Activated T-cell treated with anti-CD3 and anti-CD28 coated beads, Interleukin-2, amount 50 U/mL, for 48 hours (primary cell): ENCODE results near the gene HLA-A.
"Not testable (repeated sequence)": the region's sequence is repeated elsewhere in the genome, so short reads cannot be mapped to it uniquely, and the experiment has no call there.

Experiments used
- DNase-seq, 2 experiments: peaks; one replicate each; pipeline ENCODE4 v3.0.0-alpha.2; 2020

HLA-A gene

GRCh38 chr6:29963697-29964096 is 21.4 kb downstream of the HLA-A start:
- DNase-seq, result not testable (repeated sequence)

GRCh38 chr6:29964518-29964886 is 22.2 kb downstream of the HLA-A start:
- no peak for DNase-seq

- DNase-seq, result peak; percentile 76 to 78
Measured at GRCh38 chr6:29964887-29965562, 22.7 kb downstream of the HLA-A start.

- no peak for DNase-seq
Measured at GRCh38 chr6:29965563-29965872, 23.2 kb downstream of the HLA-A start.

GRCh38 chr6:29965873-29966601 is 23.7 kb downstream of the HLA-A start:
- DNase-seq, result peak; percentile 47 to 50

GRCh38 chr6:29967379-29968010 is 25.2 kb downstream of the HLA-A start:
- no peak for DNase-seq

GRCh38 chr6:29968130-29968529 is 25.8 kb downstream of the HLA-A start:
- DNase-seq, result no peak

- DNase-seq, result no peak
Measured at GRCh38 chr6:29968905-29969304, 26.6 kb downstream of the HLA-A start.

GRCh38 chr6:29970711-29971110 is 28.4 kb downstream of the HLA-A start:
- DNase-seq, result no peak

GRCh38 chr6:29974901-29975560 is 32.7 kb downstream of the HLA-A start:
- DNase-seq, result no peak

- peak in 1 of 2 experiments; percentile 30 for DNase-seq
Measured at GRCh38 chr6:29975561-29975907, 33.2 kb downstream of the HLA-A start.

- no peak for DNase-seq
Measured at GRCh38 chr6:29976253-29976587, 33.9 kb downstream of the HLA-A start.

GRCh38 chr6:29976588-29977424 is 34.5 kb downstream of the HLA-A start:
- DNase-seq, result peak; percentile 73 to 77

GRCh38 chr6:29977425-29977727 is 35.0 kb downstream of the HLA-A start:
- no peak for DNase-seq

- not testable (repeated sequence) for DNase-seq
Measured at GRCh38 chr6:29980013-29980412, 37.7 kb downstream of the HLA-A start.

- DNase-seq, result no peak
Measured at GRCh38 chr6:29980511-29980910, 38.2 kb downstream of the HLA-A start.

GRCh38 chr6:29981211-29981812 is 39.0 kb downstream of the HLA-A start:
- DNase-seq, result no peak

GRCh38 chr6:29982097-29982496 is 39.8 kb downstream of the HLA-A start:
- no peak for DNase-seq

GRCh38 chr6:29984232-29984631 is 41.9 kb downstream of the HLA-A start:
- DNase-seq, result no peak

- DNase-seq, result no peak
Measured at GRCh38 chr6:29984992-29985391, 42.7 kb downstream of the HLA-A start.

GRCh38 chr6:29986179-29986781 is 43.9 kb downstream of the HLA-A start:
- no peak for DNase-seq

- no peak for DNase-seq
Measured at GRCh38 chr6:29989211-29989610, 46.9 kb downstream of the HLA-A start.
